ENCODE measurements around the gene DMD.
A peak's percentile ranks its signal among the peaks of the same experiment; 100 is the strongest.

The DMD gene

GRCh38 chrX:32137525-32137924 is 1073.8 kb downstream of the DMD start:
- Histone ChIP-seq H3K9me3 (ENCODE audit: insufficient read depth, low read length) (no peaks in the 10 kb centered on the region), H2AFZ (ENCODE audit: low read depth, low read length) (no peak overlapping the region), H3K36me3 (replicated peaks; ENCODE audit: low read depth, low read length) (no peaks in the 10 kb centered on the region), H4K20me1 (ENCODE audit: insufficient read depth, low read length) (no peaks in the 10 kb centered on the region), H3K4me3 (ENCODE audit: low read length) (no peak overlapping the region), H3K4me1 (ENCODE audit: low read length) (no peaks in the 10 kb centered on the region), H3K27me3 (ENCODE audit: low read depth, low read length) (no peaks in the 10 kb centered on the region), H3K79me2 (ENCODE audit: low read length) (no peaks in the 10 kb centered on the region), H3K9ac (ENCODE audit: low read length) (no peak overlapping the region), H3K4me2 (ENCODE audit: low read length) (no peak overlapping the region), H3K27ac (ENCODE audit: low read length) (no peak overlapping the region)
- TF ChIP-seq CTCF (IDR thresholded peaks at IDR 0.05; ENCODE audit: low read depth, low read length): no peak
- no peak for TF ChIP-seq EZH2phosphoT487 (IDR thresholded peaks at IDR 0.05; ENCODE audit: low read depth)

- no peak overlapping the region for H3K27ac ChIP-seq (ENCODE audit: low read length)
Measured at GRCh38 chrX:32126997-32127396, 1084.4 kb downstream of the DMD start.

GRCh38 chrX:32118832-32119231 is 1092.5 kb downstream of the DMD start:
- H3K36me3 ChIP-seq (replicated peaks; ENCODE audit: low read depth, low read length): no peaks in the 10 kb centered on the region
- no peaks in the 10 kb centered on the region for H3K4me1 ChIP-seq (ENCODE audit: low read length)
- H3K27ac ChIP-seq (ENCODE audit: low read length): no peak overlapping the region
- H2AFZ ChIP-seq (ENCODE audit: low read depth, low read length): no peak overlapping the region
- H3K4me2 ChIP-seq (ENCODE audit: low read length): no peak overlapping the region
- H3K9ac ChIP-seq (ENCODE audit: low read length): no peak overlapping the region
- no peaks in the 10 kb centered on the region for H3K27me3 ChIP-seq (ENCODE audit: low read depth, low read length)
- H3K9me3 ChIP-seq (ENCODE audit: insufficient read depth, low read length): no peaks in the 10 kb centered on the region
- H3K79me2 ChIP-seq (ENCODE audit: low read length): no peaks in the 10 kb centered on the region
- no peaks in the 10 kb centered on the region for H4K20me1 ChIP-seq (ENCODE audit: insufficient read depth, low read length)
- no peak overlapping the region for H3K4me3 ChIP-seq (ENCODE audit: low read length)
- no peak for TF ChIP-seq EZH2phosphoT487 (IDR thresholded peaks at IDR 0.05; ENCODE audit: low read depth)
- no peak for TF ChIP-seq CTCF (IDR thresholded peaks at IDR 0.05; ENCODE audit: low read depth, low read length)

More at GRCh38 chrX:32126997-32127396, 1084.4 kb downstream of the DMD start:
- no peak overlapping the region for H3K9ac ChIP-seq (ENCODE audit: low read length)
- no peak overlapping the region for H3K4me3 ChIP-seq (ENCODE audit: low read length)
- no peak for TF ChIP-seq CTCF (IDR thresholded peaks at IDR 0.05; ENCODE audit: low read depth, low read length)
- no peak for TF ChIP-seq EZH2phosphoT487 (IDR thresholded peaks at IDR 0.05; ENCODE audit: low read depth)
- H3K4me2 ChIP-seq (ENCODE audit: low read length): no peak overlapping the region
- H3K27me3 ChIP-seq (ENCODE audit: low read depth, low read length): no peaks in the 10 kb centered on the region
- H3K4me1 ChIP-seq (ENCODE audit: low read length): no peaks in the 10 kb centered on the region
- no peak overlapping the region for H2AFZ ChIP-seq (ENCODE audit: low read depth, low read length)
- H3K36me3 ChIP-seq (replicated peaks; ENCODE audit: low read depth, low read length): no peaks in the 10 kb centered on the region
- no peaks in the 10 kb centered on the region for H3K79me2 ChIP-seq (ENCODE audit: low read length)
- no peaks in the 10 kb centered on the region for H4K20me1 ChIP-seq (ENCODE audit: insufficient read depth, low read length)
- no peaks in the 10 kb centered on the region for H3K9me3 ChIP-seq (ENCODE audit: insufficient read depth, low read length)

GRCh38 chrX:32116047-32116446 is 1095.3 kb downstream of the DMD start:
- no peaks in the 10 kb centered on the region for H3K79me2 ChIP-seq (ENCODE audit: low read length)

More at GRCh38 chrX:32116047-32116446, 1095.3 kb downstream of the DMD start:
- no peak overlapping the region for H3K4me2 ChIP-seq (ENCODE audit: low read length)
- no peaks in the 10 kb centered on the region for H3K4me1 ChIP-seq (ENCODE audit: low read length)
- H3K36me3 ChIP-seq (replicated peaks; ENCODE audit: low read depth, low read length): no peaks in the 10 kb centered on the region
- no peak overlapping the region for H3K9ac ChIP-seq (ENCODE audit: low read length)
- H3K27ac ChIP-seq (ENCODE audit: low read length): no peak overlapping the region
- no peaks in the 10 kb centered on the region for H4K20me1 ChIP-seq (ENCODE audit: insufficient read depth, low read length)
- TF ChIP-seq EZH2phosphoT487 (IDR thresholded peaks at IDR 0.05; ENCODE audit: low read depth) (no peak), CTCF (IDR thresholded peaks at IDR 0.05; ENCODE audit: low read depth, low read length) (peak; percentile 58)
- H3K9me3 ChIP-seq (ENCODE audit: insufficient read depth, low read length): no peaks in the 10 kb centered on the region
- H3K27me3 ChIP-seq (ENCODE audit: low read depth, low read length): no peaks in the 10 kb centered on the region
- no peak overlapping the region for H3K4me3 ChIP-seq (ENCODE audit: low read length)
- no peak overlapping the region for H2AFZ ChIP-seq (ENCODE audit: low read depth, low read length)

Data from OCI-LY3 (cell line).